HG02884 (cell line): Measurements from ENCODE around the gene EHMT1.

Source experiments
- ATAC-seq: cut with Tn5 transposase; IDR thresholded peaks from one replicate; pipeline ENCODE4 v1.9.1; 2021; ENCODE audit warnings: mild to moderate bottlenecking, moderate library complexity; ENCODE audit not compliant: unreplicated experiment

The EHMT1 gene

DNA sequence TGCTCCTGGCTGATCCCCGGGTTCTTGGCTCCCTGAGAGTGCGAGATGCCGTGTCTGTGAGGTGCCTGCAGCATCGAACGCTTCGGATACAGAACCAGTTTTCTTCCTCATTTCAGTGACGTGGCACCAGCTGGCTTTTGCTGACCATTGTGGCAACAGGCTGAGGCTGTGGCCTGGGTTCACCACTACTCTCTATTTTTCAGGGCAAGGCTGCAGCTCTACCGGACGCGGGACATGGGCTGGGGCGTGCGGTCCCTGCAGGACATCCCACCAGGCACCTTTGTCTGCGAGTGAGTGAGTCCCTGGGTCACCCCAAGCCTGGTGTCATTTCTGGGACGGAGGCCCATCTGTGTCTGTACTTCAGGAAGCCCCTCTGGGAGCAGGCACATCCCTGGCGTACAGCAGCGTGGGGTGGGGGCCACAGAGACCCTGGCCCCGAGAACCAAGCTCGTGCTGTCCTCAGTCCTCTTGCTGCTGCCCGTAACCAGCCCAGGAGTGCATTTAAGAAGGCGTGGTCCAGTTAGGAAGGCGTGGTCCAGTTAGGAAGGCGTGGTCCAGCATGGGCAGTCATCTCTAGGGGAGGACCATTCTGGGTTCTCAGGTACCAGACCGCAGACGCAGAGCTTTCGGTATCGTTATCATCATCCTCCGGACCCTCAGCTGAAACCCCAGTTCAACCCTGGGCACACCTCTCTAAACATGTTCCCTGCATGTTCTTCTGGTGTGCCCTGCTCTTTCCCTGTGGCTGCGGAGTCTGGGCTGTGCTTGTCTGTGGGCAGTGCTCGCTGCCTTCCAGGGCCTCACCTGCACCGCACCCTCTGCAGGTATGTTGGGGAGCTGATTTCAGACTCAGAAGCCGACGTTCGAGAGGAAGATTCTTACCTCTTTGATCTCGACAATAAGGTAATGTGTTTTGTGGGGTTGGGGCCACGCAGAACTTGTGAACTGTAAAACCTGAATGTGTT is 198.7 kb downstream of the EHMT1 start:
- ATAC-seq = no peak

GRCh38 chr9:137818286-137818685 is 199.5 kb downstream of the EHMT1 start:
- ATAC-seq = no peak

- no peak for ATAC-seq
These were observed 201.5 kb downstream of the EHMT1 start for GRCh38 chr9:137820161-137820855.

DNA sequence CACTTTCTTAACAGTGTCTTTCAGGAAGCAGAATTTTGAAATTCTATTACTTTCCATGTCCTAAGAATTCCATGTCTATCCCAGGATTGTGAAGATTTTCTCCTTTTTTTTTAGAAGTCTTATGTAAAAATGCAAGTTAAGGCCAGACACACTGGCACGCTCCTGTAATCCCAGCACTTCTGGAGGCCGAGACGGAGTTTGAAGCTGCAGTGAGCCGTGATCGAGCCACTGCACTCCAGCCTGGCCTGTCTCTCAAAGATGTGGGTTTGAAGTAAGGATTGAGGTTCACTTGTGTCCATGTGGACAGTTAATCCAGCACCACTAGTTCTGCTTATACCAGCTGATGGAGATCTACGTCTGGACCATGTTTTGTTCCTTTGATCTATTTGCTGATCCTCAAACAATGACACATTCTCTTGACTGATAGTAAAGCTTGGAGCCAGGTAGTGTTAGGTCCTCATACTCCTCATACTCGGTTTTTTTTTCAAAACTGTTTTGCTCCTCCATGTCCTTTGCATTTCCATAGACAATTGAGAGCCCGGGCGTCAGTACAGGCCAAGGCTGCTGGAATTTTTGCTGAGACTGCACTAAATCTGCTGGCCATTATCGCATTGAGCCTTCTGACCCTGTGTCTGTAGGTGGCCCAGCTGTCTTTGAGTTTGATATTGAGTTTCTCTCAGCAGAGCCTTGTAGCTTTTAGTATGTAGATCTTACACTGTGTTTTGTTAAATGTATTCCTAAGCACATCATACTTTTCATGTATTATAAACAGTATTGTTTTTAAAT is 205.4 kb downstream of the EHMT1 start:
- no peak for ATAC-seq

- ATAC-seq = no peak
These were observed 206.7 kb downstream of the EHMT1 start for GRCh38 chr9:137825324-137825989.

DNA sequence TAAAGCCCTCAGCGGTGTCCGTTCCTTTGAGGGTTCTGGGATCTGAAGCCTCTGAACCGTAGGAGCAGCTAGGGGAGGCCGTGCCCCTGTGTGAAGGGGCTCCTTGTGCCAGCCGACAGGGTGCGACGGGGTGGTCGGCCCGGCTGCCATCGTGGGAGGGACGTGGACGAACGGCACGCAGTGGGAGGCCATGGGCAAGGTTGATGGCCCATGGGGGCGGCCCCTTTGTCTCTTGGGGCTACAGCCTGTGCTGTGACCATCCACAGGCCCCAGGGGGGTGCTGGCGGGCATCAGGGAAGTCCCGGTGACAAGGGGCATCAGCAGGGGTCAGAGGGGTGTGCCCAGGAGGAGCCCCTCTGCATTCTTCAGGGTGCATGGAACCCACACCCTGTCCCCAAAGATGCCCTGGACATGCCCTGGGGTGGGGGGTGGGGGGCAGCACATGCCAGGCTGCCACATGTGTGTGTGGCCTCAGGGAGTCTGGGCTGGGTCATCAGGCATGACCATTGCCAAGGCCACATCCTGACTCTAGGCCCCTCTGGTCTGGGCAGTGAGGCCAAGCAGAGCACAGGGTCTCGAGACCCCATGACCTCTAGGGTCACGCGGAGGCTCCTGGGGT is 209.2 kb downstream of the EHMT1 start:
- no peak for ATAC-seq

DNA sequence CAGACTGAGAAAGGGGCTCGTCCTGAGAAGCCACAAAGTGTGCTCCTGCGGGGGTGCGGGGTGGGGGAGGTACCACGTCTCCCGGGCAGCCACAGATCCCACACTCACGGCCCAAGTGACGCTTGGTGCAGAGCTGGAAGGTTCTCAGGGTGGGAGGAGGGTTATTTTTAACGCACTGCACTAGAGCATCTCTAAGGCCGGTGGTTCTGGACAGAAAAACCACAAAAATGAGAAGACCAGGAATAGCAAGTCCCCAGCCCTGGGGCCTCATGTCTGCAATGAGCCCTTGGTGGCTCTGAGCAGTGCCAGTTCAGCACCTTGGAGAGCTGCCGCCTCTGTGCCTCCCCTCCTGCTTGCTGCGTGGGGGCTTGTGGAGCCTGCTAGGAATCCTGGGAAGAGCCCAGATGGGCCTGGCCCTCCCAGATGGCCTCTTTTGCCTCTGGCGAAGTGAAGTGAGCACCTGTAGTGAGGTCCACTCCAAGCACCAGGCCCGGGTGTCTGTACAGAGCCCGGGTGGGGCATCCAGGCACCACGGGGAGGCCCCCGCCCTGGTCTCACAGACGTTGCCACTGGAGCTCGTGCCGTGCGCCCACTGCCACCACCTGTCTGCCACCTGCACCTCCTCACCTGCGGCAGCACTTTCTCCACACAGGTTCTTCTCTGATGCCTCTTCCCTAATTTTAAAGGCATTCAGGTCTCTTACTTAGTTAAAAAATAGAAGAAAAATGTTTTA is 209.9 kb downstream of the EHMT1 start:
- ATAC-seq = no peak

DNA sequence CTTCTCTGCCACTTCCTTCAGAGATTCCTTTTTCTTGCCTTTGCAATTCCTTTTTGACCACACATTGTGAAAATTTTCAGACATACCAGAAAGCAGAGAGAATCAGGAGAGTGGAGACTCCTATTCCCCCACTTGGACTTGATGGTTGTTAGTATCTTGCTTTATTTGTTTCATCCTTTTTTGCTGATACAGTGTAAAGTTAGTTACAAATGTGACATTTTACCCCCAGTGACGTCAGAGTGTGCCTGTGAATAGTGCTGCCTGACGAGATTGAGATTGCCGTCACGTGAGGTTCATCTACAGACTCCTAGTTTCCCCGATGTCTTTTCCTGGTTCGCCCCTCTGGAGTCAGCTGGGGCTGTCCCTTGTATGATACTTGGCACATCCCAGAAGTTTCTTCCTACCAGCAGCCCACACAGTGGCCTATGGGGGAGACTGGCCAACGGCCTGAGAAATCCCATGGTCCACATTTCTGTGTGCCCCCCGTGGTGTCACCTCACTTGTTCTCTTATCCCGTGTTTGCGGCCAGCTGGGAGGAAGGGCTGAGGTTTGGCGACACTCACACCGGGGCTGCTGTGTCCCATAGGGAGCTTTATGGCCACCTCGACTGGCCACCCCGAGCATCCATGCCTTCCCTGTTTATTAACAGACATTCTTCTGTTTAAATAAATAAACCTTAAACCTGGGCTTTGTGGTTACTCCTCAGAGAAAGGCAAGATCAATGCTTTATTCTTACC is 210.6 kb downstream of the EHMT1 start:
- ATAC-seq = no peak

DNA sequence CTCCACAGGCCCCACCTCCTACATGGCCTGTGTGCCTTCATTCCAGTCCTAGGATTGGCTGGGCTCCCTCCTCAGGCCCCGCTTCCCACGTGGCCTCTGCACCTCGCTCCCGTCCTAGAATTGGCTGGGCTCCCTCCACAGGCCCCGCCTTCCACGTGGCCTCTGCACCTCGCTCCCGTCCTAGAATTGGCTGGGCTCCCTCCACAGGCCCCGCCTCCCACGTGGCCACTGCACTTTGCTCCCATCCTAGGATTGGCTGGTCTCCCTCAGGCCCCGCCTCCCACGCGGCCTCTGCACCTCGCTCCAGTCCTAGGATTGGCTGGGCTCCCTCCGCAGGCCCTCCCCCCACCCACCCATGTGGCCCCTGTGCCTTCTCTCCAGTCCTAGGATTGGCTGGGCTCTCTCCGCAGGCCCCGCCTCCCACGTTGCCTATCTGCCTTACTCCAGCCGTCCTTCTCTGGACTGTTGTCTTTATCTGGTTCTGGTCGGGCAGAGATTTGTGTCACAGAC is 213.4 kb downstream of the EHMT1 start:
- ATAC-seq = no peak

DNA sequence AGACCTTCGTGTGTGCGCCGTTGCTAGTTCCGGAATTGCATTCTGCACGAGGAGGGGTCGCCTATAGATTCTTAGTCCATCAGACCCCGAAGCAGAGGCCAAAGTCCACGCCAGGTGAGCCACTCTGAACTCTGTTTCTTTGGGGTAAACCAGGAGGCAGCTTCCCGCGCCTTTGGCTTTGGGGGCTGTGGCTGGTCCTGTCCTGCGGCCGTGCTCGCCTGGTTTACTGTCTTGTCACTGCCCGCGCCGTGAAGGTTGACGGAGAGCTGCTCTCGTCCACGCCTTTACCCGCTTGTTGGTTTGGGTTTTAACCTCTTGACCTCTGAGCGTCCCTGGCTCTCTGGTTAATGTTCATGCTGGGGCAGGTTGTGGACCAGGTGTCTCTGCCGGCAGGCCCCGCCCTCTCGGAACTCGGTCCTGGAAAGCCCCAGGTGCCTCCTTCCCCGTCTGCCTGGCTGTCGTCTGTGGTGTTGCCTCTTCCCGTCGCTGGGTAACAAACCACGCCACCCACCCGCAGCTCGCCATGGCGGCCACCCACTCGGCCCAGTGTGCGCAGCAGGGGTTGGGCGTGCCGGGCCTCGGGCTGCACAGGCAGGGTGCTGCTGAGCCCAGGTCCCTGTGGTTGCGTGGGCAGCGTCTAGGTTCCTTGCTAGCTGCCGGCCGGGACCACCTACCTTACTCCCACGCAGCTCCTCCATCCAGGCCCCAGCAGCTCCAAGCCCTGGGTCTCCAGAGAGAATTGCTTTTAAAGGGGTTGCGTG is 214.2 kb downstream of the EHMT1 start:
- ATAC-seq = no peak

- ATAC-seq = no peak
These were observed 215.2 kb downstream of the EHMT1 start for GRCh38 chr9:137833721-137834613.

DNA sequence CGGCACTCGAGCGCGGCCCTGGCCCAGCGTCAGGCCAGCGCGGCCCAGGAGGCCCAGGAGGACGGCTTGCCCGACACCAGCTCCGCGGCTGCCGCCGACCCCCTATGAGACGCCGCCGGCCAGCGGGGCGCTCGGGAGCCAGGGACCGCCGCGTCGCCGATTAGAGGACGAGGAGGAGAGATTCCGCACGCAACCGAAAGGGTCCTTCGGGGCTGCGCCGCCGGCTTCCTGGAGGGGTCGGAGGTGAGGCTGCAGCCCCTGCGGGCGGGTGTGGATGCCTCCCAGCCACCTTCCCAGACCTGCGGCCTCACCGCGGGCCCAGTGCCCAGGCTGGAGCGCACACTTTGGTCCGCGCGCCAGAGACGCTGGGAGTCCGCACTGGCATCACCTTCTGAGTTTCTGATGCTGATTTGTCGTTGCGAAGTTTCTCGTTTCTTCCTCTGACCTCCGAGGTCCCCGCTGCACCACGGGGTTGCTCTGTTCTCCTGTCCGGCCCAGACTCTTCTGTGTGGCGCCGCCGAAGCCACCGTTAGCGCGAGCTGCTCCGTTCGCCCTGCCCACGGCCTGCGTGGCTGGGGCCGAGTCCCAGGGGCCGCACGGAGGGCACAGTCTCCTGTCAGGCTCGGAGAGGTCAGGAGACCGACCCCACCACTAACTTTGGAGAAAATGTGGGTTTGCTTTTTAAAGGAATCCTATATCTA is 216.2 kb downstream of the EHMT1 start:
- ATAC-seq = no peak

GRCh38 chr9:137836151-137836830 is 217.5 kb downstream of the EHMT1 start:
- no peak for ATAC-seq

DNA sequence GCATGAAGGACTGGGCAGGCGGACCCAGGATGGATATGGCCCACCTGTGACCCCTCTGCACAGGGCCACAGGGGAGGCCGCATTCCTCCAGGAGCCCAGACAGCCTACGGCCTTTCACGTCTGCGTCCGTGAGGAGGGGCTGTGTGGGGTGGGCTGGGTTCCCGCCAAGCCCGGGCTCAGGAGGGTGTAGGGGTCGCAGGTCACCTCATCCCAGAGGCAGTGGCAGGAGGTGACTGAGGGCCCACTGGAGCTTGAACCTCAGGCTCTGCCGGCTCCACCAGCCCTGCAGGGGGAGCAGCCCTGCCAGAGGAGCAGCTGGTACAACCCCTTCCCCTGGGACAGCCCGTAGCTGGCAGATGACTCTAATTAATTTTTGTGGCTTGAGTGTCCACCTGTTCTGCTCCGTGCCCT is 218.0 kb downstream of the EHMT1 start:
- ATAC-seq = no peak

DNA sequence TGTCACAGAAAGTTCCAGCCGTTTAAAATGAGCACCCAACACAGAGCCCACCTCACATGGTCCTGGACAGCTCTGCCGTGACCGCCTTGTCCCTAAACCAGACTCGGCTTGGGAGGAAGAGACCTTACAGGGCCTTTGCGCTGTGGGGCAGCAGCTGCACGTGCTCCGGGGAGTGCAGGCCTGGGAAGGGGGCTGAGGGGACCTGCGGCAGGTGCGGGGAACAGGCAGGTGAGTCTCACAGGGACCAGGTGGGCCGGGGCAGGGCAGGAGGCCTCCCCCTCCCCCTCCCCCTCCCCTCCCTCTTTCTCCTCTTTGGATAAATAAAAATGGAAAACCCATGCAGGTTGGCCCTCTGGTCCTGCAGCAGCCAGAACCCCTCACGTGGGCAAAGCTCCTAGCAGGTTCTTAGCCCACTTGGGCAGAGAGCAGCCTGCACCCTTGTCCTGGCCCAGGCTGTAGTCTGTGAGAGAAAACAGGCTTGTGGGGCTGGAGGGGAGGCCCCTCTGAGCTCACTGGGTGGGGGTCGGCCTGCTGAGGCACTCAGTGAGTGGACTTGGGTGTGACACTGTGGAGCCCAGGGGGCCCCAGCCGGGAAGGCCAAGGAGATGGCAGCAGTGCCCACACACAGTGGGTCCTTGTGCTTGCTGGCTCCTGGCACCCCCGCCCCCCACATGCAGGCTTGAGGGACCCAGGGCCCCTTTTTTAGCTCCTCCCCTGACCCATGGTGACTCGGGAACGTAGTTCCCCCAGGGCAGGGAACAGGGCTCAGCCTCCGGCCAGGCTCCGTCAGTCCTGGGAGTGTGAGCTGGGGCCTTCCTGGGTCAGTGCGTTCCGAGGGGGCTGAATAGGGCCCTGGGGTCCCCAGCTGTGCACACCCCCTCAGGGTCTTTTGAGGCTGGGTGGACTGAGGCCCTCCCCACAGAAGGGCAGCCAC is 218.8 kb downstream of the EHMT1 start:
- no peak for ATAC-seq
